ENCODE results near the gene FAM204A.

DNA sequence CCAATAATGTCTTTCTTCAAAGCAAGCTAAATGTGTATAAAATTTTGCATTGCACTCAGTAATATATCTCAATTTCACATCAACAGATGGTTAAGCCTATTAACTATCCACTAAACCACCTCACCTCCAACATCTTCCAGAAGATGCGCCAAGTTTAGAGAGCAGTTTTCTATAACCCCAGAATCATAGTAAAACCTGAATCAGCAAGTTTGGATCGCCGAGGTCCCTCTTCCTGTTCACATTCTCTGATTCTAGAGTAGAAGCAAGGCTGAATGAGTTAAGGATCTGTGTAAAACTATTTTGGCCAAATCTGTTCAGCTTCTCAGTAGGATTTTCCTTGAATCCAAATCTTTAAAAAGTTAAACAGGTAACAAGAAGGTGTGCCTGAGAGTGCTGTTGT is 1.4 kb upstream of the FAM204A start:
- TF ChIP-seq, protein P1, sequence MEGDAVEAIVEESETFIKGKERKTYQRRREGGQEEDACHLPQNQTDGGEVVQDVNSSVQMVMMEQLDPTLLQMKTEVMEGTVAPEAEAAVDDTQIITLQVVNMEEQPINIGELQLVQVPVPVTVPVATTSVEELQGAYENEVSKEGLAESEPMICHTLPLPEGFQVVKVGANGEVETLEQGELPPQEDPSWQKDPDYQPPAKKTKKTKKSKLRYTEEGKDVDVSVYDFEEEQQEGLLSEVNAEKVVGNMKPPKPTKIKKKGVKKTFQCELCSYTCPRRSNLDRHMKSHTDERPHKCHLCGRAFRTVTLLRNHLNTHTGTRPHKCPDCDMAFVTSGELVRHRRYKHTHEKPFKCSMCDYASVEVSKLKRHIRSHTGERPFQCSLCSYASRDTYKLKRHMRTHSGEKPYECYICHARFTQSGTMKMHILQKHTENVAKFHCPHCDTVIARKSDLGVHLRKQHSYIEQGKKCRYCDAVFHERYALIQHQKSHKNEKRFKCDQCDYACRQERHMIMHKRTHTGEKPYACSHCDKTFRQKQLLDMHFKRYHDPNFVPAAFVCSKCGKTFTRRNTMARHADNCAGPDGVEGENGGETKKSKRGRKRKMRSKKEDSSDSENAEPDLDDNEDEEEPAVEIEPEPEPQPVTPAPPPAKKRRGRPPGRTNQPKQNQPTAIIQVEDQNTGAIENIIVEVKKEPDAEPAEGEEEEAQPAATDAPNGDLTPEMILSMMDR (conservative IDR thresholded peaks at IDR 0.05; ENCODE audit: low read length): no peak
- TF ChIP-seq EZH2phosphoT487 (IDR thresholded peaks at IDR 0.05; ENCODE audit: borderline replicate concordance): no peak

Measured in Loucy (cell line).